Transverse colon (tissue), 4 donors: ENCODE results near the gene CDH13. TPM values are rescaled to one million over a fixed set of nuclear protein-coding genes. Genes with fewer than 3 reads are reported as not detected.

ENCODE experiments used
- DNase-seq: peaks from one replicate; pipeline ENCODE4 v3.0.0-alpha.2; 2019
- H3K27ac ChIP-seq, 4 donors: fragments of 200-600 bp; sonication (generic); 2 replicates each; pipeline ENCODE4 v1.5.1; 2016 to 2018; ENCODE audit warnings: inconsistent platforms in 4 of 4
- H3K27me3 ChIP-seq: fragments of 200-600 bp; sonication (generic); 2 replicates; pipeline ENCODE4 v1.5.1; 2017; ENCODE audit warnings: inconsistent platforms
- H3K36me3 ChIP-seq, 4 donors: fragments of 200-600 bp; sonication (generic); 2 replicates each; pipeline ENCODE4 v1.5.1; 2017 to 2019; ENCODE audit warnings: inconsistent platforms in 4 of 4
- H3K4me1 ChIP-seq, 4 donors: fragments of 200-600 bp; sonication (generic); 2 replicates each; pipeline ENCODE4 v1.5.1; 2017 to 2020; ENCODE audit warnings: inconsistent platforms in 4 of 4
- H3K4me3 ChIP-seq, 4 donors: fragments of 200-600 bp; sonication (generic); 1 replicate in 1 of 4; 2 replicates in 3 of 4; pipeline versions ENCODE4 v1.5.1 to v1.6.1; 2017 to 2019; ENCODE audit warnings: inconsistent platforms in 4 of 4
- H3K9me3 ChIP-seq, 2 donors: fragments of 200-600 bp; sonication (generic); 2 replicates each; pipeline ENCODE4 v1.5.1; 2017 to 2019; ENCODE audit warnings: inconsistent platforms in 2 of 2
- EP300 ChIP-seq: sonication (generic); formaldehyde crosslinking; IDR thresholded peaks from one replicate; pipeline ENCODE4 v1.6.1; 2017; ENCODE audit warnings: antibody characterized with exemption, low read depth
- POLR2A ChIP-seq: fragments of 450-650 bp; IDR thresholded peaks from one replicate; pipeline ENCODE4 v1.6.1; 2016; ENCODE audit warnings: antibody characterized with exemption, mild to moderate bottlenecking, moderate library complexity
- POLR2AphosphoS5 ChIP-seq, 3 donors: sonication (generic); formaldehyde crosslinking; IDR thresholded peaks; one replicate each; pipeline ENCODE4 v1.6.1; 2016; ENCODE audit warnings: antibody characterized with exemption in 3 of 3
- WGBS, 2 donors: methylation state at CpG; one replicate each; pipeline ENCODE4 v1.1.5; 2018; ENCODE audit warnings: low coverage in 1 of 2; 5-methylcytosine and 5-hydroxymethylcytosine counted together
- in situ Hi-C, 4 donors: fragments of 200-750 bp; cut with MboI; loops; one replicate each; pipeline versions ENCODE4 v1.15.0 to v1.15.1; 2017; ENCODE audit warnings: low sequenced_read_pairs in 3 of 4, low pct_ligation_motif_present in 1 of 4, low pct_unique_long_range_greater_than_20kb in 1 of 4
- intact Hi-C: fragments of 100-400 bp; cut with DNase I; formaldehyde crosslinking; loops from one replicate; pipeline ENCODE4 v1.15.1; 2023; ENCODE audit warnings: low total_unique reads
- total RNA-seq, 4 donors: library from RNA; depleted of rRNA; stranded (reverse); fragments of >200 nt; gene quantifications; one replicate each; pipeline ENCODE4 v1.1.0, GENCODE V29; 2016
- TF ChIP-seq, protein P1 (sequence below), 5 experiments: fragments of 200-600 bp in 3 of 5; fragments of 450-650 bp in 2 of 5; sonication (generic) in 3 of 5; IDR thresholded peaks; 1 replicate in 2 of 5; 2 replicates in 3 of 5; pipeline ENCODE4 v1.5.1; 2016 to 2017; ENCODE audit warnings: antibody characterized with exemption in 5 of 5, inconsistent platforms in 3 of 5, mild to moderate bottlenecking in 2 of 5, moderate library complexity in 1 of 5

The CDH13 gene
- total RNA-seq, 4 donors from 2014 or later, result 3.8 to 28.1 (median 5.8) TPM

DNA sequence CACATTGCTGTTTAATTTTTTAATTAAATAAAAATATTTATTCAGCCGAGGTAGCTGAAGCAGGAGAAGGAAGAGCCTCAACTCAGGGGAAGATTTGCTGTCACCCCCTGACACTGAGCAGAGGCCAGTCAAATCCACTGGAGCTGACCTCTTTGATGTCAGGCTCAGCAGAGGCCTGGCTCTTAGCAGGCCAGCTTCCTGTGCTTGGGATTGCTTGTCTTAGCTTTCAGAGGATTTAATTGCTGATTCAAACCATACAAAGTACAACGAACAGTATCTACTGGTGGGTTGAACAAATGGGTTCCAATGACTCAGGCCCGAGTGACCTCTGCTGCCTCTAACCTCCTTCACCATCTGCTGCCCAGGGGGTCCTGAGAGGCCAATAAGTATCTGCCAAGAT lies 764.0 kb downstream of the CDH13 start:
- intact Hi-C loops, result no loop called here
- no peak for DNase-seq
- in situ Hi-C loops, result no loop called here
- Histone ChIP-seq H3K4me1 (no peaks in the 10 kb centered on the region), H3K9me3 (no peaks in the 10 kb centered on the region), H3K27ac (no peak overlapping the region), H3K4me3 (no peak overlapping the region), H3K36me3 (no peaks in the 10 kb centered on the region), H3K27me3 (no peaks in the 10 kb centered on the region)
- 39 to 50% methylated on average over 2 to 3 of the region's 3 CpGs for WGBS, 2 donors
- TF ChIP-seq, protein P1, sequence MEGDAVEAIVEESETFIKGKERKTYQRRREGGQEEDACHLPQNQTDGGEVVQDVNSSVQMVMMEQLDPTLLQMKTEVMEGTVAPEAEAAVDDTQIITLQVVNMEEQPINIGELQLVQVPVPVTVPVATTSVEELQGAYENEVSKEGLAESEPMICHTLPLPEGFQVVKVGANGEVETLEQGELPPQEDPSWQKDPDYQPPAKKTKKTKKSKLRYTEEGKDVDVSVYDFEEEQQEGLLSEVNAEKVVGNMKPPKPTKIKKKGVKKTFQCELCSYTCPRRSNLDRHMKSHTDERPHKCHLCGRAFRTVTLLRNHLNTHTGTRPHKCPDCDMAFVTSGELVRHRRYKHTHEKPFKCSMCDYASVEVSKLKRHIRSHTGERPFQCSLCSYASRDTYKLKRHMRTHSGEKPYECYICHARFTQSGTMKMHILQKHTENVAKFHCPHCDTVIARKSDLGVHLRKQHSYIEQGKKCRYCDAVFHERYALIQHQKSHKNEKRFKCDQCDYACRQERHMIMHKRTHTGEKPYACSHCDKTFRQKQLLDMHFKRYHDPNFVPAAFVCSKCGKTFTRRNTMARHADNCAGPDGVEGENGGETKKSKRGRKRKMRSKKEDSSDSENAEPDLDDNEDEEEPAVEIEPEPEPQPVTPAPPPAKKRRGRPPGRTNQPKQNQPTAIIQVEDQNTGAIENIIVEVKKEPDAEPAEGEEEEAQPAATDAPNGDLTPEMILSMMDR (IDR thresholded peaks at IDR 0.05), result no peak
- TF ChIP-seq POLR2AphosphoS5 (IDR thresholded peaks at IDR 0.05) (no peak), EP300 (no peak), POLR2A (no peak)

DNA sequence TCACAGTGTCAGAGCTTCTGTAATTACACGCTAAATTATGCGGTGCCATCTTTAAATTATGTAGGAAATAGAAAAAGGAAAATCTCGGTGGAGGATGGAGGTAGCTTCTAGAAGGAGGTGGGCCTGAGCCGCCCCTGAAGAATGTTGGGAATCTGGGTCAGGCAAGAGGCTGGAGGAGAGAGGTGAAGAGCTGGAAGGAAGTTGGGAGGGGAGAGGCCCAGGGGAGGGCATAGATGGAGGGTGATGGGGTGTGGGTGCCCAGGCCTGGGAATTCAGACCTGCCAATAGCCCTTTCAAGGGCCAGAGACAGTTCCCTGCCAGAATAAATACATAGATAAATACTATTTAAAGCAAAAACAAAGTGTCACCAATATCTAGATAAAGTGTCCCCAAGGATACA lies 766.0 kb downstream of the CDH13 start:
- TF ChIP-seq POLR2AphosphoS5 (IDR thresholded peaks at IDR 0.05) (no peak), EP300 (no peak)
- H3K9me3 ChIP-seq, result no peaks in the 10 kb centered on the region
- no peaks in the 10 kb centered on the region for H3K36me3 ChIP-seq
- WGBS, 2 donors, result 75 to 77% methylated on average over 4 of the region's 4 CpGs
- intact Hi-C loops, result no loop called here
- no peak for DNase-seq
- no peak overlapping the region for H3K27ac ChIP-seq
- H3K27me3 ChIP-seq, result no peaks in the 10 kb centered on the region
- no peaks in the 10 kb centered on the region for H3K4me1 ChIP-seq
- in situ Hi-C loops, result no loop called here
- H3K4me3 ChIP-seq, result no peak overlapping the region

DNA sequence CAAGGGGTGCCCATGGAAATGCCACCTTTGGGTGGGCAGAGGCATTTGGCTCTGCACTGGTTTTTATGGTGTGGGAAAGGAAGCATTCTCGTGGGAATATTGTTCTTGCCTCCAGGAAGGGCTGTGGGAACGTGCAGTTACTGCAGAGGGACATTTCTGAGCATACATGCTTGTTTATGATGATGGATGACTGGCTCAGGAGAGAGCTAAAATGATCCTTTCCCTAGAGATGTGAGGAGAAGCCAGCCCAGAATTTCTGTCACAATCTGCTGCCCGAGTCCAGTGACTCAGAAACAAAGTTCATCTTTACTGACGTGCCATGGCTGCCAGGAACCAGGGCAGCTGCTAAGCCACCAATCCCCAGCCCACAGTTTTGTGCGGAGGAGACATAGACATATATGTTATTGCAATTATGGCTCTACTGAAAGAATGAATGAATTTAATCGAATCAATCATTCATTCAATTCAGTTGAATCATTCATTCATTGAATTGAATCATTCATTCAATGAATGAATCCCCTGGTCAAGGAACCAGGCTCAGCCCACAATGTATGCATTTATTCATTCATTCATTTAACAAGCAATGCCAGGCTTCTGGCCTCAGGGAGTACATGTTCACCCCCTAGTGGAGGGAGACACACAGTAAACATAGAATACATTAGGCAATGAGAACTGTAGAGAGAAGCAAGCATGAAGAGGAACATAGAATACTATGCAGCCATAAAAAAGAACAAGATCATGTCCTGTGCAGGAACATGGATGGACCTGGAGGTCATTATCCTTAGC lies 766.6 kb downstream of the CDH13 start:
- no peaks in the 10 kb centered on the region for H3K27me3 ChIP-seq
- H3K4me3 ChIP-seq, result no peak overlapping the region
- in situ Hi-C loops, result no loop called here
- WGBS, 2 donors, result 49 to 64% methylated on average over 3 to 6 of the region's 6 CpGs
- DNase-seq, result no peak
- TF ChIP-seq, protein P1 (IDR thresholded peaks at IDR 0.05), result no peak
- TF ChIP-seq EP300 (no peak), POLR2A (no peak), POLR2AphosphoS5 (IDR thresholded peaks at IDR 0.05) (no peak)
- no peaks in the 10 kb centered on the region for H3K9me3 ChIP-seq
- H3K36me3 ChIP-seq, result no peaks in the 10 kb centered on the region
- intact Hi-C loops, result no loop called here
- H3K27ac ChIP-seq, result no peak overlapping the region
- H3K4me1 ChIP-seq, result no peaks in the 10 kb centered on the region

DNA sequence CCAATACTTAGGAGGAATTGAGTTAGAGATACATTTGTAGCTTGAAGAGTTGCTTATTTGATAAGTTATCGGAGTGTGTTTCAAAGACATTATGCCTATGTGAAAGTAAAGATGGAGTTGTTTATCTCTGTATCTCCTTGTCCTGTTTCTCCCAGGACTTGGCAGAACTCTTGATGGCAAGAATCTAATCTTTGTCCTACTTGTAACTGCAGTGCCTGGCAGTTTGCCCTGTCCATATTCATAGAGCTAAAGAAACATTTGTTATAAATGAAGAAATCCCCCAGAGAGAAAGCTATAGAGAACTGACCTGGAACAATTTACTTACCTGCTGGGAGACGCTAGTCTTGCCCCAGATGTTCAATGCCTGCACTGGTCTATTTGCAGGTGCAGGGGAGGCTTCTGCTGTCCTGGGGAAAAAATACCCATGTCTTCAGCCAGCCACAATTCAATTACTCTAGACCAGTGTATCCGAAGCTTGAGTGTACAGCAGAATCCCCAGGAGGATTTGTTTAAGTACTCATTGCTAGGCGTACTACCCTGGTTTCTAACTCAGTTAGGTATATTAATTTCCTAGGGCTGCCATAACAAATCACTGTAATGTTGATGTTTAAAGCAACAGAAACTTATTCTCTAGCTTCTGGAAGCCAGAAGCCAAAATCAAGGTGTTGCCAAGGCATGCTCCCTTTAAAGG lies 771.0 kb downstream of the CDH13 start:
- no peak overlapping the region for H3K4me3 ChIP-seq
- in situ Hi-C loops (no loop called here), intact Hi-C loops (no loop called here)
- H3K36me3 ChIP-seq, result no peaks in the 10 kb centered on the region
- H3K27ac ChIP-seq, result no peak overlapping the region
- no peak for DNase-seq
- H3K27me3 ChIP-seq, result no peaks in the 10 kb centered on the region
- no peaks in the 10 kb centered on the region for H3K9me3 ChIP-seq
- TF ChIP-seq, protein P1 (IDR thresholded peaks at IDR 0.05), result no peak
- TF ChIP-seq EP300, result no peak
- no peak for TF ChIP-seq POLR2AphosphoS5 (IDR thresholded peaks at IDR 0.05)
- TF ChIP-seq POLR2A, result no peak
- no peaks in the 10 kb centered on the region for H3K4me1 ChIP-seq
- 66 to 86% methylated on average over 2 to 4 of the region's 4 CpGs for WGBS, 2 donors
